Activated naive CD4-positive, alpha-beta T cell treated with anti-CD3 and anti-CD28 coated beads, Interleukin-2, amount 50 U/mL, for 72 hours (primary cell): ENCODE results near the gene KIF13A. TPM values are rescaled to one million over a fixed set of nuclear protein-coding genes. Genes with fewer than 3 reads are reported as not detected.
"Not testable (repeated sequence)": the region's sequence is repeated elsewhere in the genome, so short reads cannot be mapped to it uniquely, and the experiment has no call there.

Experiments
- ATAC-seq, 2 donors: fragments of 150-1000 bp; cut with Tn5 transposase; 2 replicates each; pipeline ENCODE4 v1.10.0; 2021; ENCODE audit warnings: mild to moderate bottlenecking in 2 of 2, moderate library complexity in 2 of 2
- DNase-seq, 2 donors: peaks; one replicate each; pipeline ENCODE4 v3.0.0; 2021 to 2022; ENCODE audit warnings: low spot score in 2 of 2
- H3K27ac Mint-ChIP-seq, 2 donors: one replicate each; pipeline ENCODE4 v1.8.0; 2022; ENCODE audit warnings: mild to moderate bottlenecking in 2 of 2, mixed read lengths in 2 of 2
- H3K36me3 Mint-ChIP-seq, 2 donors: one replicate each; pipeline ENCODE4 v1.8.0; 2022; ENCODE audit warnings: mixed read lengths in 2 of 2
- H3K9me3 Mint-ChIP-seq, 2 donors: one replicate each; pipeline ENCODE4 v1.8.0; 2022; ENCODE audit warnings: mixed read lengths in 2 of 2
- total RNA-seq, 2 donors: library from RNA; stranded (reverse); gene quantifications; one replicate each; pipeline ENCODE4 v1.2.3, GENCODE V29; 2022

The KIF13A gene
- total RNA-seq, 2 donors from 2014 or later, result 0.20 TPM; not detected in 1

DNA sequence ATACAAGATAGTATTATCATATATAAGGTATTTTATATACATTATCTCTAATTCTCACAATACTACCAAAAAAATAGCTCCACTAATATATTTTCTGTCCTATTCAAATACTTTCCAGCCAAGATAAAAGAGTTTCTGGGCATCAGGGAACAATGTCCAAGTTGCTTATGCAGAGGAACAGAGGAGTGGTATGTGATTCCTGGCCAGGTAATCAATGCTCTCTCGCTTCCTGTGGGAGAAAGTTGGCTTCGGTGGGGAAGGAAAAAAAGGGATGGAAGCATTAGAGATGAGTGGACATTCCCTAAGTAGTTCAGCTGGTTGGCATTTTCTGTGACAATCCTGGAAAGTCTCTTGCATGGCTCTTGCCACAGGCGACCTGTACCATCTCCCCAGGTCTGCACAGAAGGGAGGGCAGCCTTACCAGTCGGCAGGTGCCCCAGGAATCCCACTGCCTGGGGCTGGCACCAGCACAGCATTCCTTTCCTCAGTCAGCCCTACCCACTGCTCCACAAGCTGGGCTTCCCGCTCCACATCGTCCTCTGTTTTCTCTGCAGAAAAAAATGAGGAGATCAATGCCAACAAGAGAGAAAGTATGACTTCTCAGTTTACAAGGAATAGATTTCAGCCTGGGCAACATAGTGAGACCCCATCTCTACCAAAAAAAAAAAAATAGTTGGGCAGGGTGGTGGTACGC, 202.2 kb downstream of the KIF13A start:
- no peaks in the 10 kb centered on the region for H3K9me3 Mint-ChIP-seq
- no peaks in the 10 kb centered on the region for H3K36me3 Mint-ChIP-seq
- ATAC-seq, result no peak
- no peak overlapping the region for H3K27ac Mint-ChIP-seq
- DNase-seq, result no peak

- DNase-seq, result no peak
- no peak overlapping the region for H3K27ac Mint-ChIP-seq
- H3K9me3 Mint-ChIP-seq, result no peaks in the 10 kb centered on the region
- ATAC-seq, result no peak
- H3K36me3 Mint-ChIP-seq, result no peaks in the 10 kb centered on the region
Observed at GRCh38 chr6:17780061-17780460, 207.4 kb downstream of the KIF13A start.

GRCh38 chr6:17771609-17772008, 215.8 kb downstream of the KIF13A start:
- no peaks in the 10 kb centered on the region for H3K36me3 Mint-ChIP-seq
- H3K27ac Mint-ChIP-seq, result no peak overlapping the region
- ATAC-seq (no peak), DNase-seq (no peak)
- no peaks in the 10 kb centered on the region for H3K9me3 Mint-ChIP-seq

- DNase-seq (no peak), ATAC-seq (no peak)
Observed at GRCh38 chr6:17768881-17769280, 218.6 kb downstream of the KIF13A start.

GRCh38 chr6:17768388-17768787, 219.0 kb downstream of the KIF13A start:
- Mint-ChIP-seq H3K9me3 (no peaks in the 10 kb centered on the region), H3K36me3 (no peaks in the 10 kb centered on the region), H3K27ac (no peak overlapping the region)
- no peak for ATAC-seq
- DNase-seq, result no peak

More at GRCh38 chr6:17768881-17769280, 218.6 kb downstream of the KIF13A start:
- Mint-ChIP-seq H3K27ac (no peak overlapping the region), H3K9me3 (no peaks in the 10 kb centered on the region), H3K36me3 (no peaks in the 10 kb centered on the region)

- Mint-ChIP-seq H3K27ac (no peak overlapping the region), H3K9me3 (no peaks in the 10 kb centered on the region), H3K36me3 (no peaks in the 10 kb centered on the region)
- ATAC-seq, result peak in 1 of 2 donors; percentile 91
- no peak for DNase-seq
Observed at GRCh38 chr6:17762651-17763050, 224.8 kb downstream of the KIF13A start.

DNA sequence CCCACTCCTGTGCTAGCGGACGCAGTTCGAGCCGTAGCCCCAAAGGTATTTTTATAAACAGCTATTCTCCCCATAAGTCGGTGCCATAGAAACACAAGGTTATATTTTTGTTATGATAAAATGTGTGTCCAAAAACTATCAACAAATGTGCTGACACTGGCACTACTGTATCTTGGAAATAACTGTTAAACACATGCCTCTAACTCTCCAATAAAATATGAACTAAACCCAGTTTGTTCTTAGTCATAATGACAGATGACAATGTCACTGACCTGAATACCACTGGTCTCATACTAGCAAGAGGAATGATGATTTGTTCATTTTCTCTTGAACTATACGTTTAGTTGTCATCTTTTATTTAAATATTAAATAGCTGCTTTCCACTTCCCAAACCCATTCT, 229.3 kb downstream of the KIF13A start:
- ATAC-seq (no peak), DNase-seq (no peak)
- Mint-ChIP-seq H3K36me3 (no peaks in the 10 kb centered on the region), H3K9me3 (no peaks in the 10 kb centered on the region), H3K27ac (no peak overlapping the region)

GRCh38 chr6:17754254-17754653, 233.2 kb downstream of the KIF13A start:
- H3K9me3 Mint-ChIP-seq, result no peaks in the 10 kb centered on the region
- ATAC-seq (no peak), DNase-seq (no peak)
- no peaks in the 10 kb centered on the region for H3K36me3 Mint-ChIP-seq
- no peak overlapping the region for H3K27ac Mint-ChIP-seq

DNA sequence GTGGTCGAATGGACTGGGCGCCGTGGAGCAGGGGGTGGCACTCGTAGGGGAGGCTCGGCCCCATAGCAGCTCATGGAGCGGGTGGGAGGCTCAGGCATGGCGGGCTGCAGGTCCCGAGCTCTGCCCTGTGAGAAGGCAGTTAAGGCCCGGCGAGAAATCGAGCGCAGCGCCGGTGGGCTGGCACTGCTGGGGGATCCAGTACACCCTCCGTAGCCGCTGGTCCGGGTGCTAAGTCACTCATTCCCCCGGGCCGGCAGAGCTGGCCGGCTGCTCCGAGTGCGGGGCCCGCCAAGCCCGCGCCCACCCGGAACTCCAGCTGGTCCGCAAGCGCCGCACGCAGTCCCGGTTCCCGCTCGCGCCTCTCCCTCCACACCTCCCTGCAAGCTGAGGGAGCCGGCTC, 242.1 kb downstream of the KIF13A start:
- not testable (repeated sequence) for H3K27ac Mint-ChIP-seq, DNase-seq, H3K36me3 Mint-ChIP-seq, ATAC-seq, H3K9me3 Mint-ChIP-seq

DNA sequence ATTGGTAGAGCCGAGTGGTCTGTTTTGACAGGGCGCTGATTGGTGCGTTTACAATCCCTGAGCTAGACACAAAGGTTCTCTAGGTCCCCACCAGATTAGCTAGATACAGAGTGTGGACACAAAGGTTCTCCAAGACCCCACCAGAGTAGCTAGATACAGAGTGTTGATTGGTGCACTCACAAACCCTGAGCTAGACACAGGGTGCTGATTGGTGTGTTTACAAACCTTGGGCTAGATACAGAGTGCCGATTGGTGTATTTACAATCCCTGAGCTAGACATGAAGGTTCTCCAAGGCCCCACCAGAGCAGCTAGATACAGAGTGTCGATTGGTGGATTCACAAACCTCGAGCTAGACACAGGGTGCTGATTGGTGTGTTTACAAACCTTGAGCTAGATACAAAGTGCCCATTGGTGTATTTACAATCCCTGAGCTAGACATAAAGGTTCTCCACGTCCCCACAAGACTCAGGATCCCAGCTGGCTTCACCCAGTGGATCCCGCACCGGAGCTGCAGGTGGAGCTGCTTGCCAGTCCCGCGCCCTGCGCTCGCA, 242.6 kb downstream of the KIF13A start:
- not testable (repeated sequence) for H3K27ac Mint-ChIP-seq, DNase-seq, H3K36me3 Mint-ChIP-seq, ATAC-seq, H3K9me3 Mint-ChIP-seq

- Mint-ChIP-seq H3K27ac (no peak overlapping the region), H3K9me3 (peaks cover 0 to 8% of the 10 kb centered on the region in 2 donors), H3K36me3 (peaks cover 5 to 6% of the 10 kb centered on the region in 2 donors)
- ATAC-seq, result no peak
- no peak for DNase-seq
Observed at GRCh38 chr6:17744019-17744756, 243.2 kb downstream of the KIF13A start.

- Mint-ChIP-seq H3K9me3 (peaks cover 7 to 19% of the 10 kb centered on the region in 2 donors), H3K27ac (no peak overlapping the region), H3K36me3 (peaks cover 5 to 6% of the 10 kb centered on the region in 2 donors)
- ATAC-seq (no peak), DNase-seq (no peak)
Observed at GRCh38 chr6:17741507-17741906, 245.9 kb downstream of the KIF13A start.

DNA sequence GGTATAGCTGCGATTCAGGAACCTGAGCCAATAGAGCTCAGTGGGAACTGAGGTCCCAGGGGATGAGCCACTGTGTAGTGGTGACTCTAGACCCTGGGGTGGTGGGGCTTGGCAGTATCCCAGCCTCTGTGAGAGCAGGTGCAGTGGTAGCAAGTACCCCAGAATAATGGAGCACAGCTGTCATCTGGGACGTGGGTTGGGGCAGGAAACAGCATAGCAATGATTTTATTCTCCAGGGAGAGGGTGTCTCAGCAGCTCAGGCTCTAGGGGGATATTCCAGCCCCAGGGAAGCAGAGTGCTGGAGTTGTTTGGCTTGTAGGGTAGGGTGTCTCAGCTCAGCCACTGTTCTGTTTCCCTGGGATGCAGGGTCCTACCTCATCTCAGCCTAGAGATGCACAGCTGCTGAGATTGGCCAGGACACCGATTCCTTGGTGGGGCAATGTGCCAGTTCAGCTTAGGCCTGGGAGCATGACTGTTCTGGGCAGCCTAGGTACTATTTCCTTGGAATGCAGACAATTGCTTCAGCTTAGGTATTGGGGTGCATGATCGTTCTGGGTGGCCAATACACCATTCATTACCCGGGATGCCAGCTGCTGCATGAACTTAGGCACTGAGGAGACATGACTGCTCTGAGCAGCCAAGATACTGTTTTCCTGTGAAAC, 246.7 kb downstream of the KIF13A start:
- no peak overlapping the region for H3K27ac Mint-ChIP-seq
- H3K36me3 Mint-ChIP-seq, result peaks cover 5 to 6% of the 10 kb centered on the region in 2 donors
- DNase-seq (no peak), ATAC-seq (no peak)
- peaks cover 7 to 19% of the 10 kb centered on the region in 2 donors for H3K9me3 Mint-ChIP-seq

DNA sequence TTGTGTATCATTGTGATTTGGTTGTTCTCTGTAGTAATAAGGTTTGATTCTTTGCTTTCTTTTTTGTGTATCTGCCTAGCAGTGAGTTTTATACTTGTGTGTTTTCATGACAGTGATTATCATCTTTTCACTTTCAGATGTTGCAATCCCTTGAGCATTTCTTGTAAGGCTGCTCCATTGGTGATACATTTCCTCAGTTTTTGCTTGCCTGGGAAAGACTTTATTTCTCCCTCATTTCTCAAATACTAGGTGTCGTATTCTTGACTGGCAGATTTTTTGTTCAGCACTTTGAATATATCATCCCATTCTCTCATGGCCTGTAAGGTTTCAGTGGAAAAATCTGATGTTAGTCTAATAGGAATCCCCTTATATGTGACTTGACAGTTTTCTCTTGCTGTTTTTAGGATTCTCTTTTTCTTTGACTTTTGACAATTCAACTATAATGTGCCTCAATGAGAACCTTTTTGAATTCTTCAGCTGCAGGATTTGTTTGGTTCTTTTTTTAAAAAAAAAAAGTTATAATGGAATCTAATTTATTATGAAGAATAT, 249.7 kb downstream of the KIF13A start:
- Mint-ChIP-seq H3K36me3 (peaks cover 5 to 6% of the 10 kb centered on the region in 2 donors), H3K9me3 (peaks cover 7 to 19% of the 10 kb centered on the region in 2 donors), H3K27ac (no peak overlapping the region)
- ATAC-seq (no peak), DNase-seq (no peak)

GRCh38 chr6:17735311-17735710, 252.1 kb downstream of the KIF13A start:
- ATAC-seq, H3K27ac Mint-ChIP-seq, DNase-seq, H3K36me3 Mint-ChIP-seq: not testable (repeated sequence)
- H3K9me3 Mint-ChIP-seq, result peaks cover 7 to 16% of the 10 kb centered on the region in 2 donors

- Mint-ChIP-seq H3K9me3 (peaks cover 0 to 7% of the 10 kb centered on the region in 2 donors), H3K27ac (no peak overlapping the region), H3K36me3 (no peaks in the 10 kb centered on the region)
- ATAC-seq (no peak), DNase-seq (no peak)
Observed at GRCh38 chr6:17730078-17730704, 257.2 kb downstream of the KIF13A start.
